Astrocyte of the spinal cord (primary cell): ENCODE measurements around the gene CPT1A.

Experiments used
- DNase-seq: peaks from one replicate; pipeline ENCODE4 v3.0.0; 2011; ENCODE audit warnings: low read depth, low spot score
- H3K4me3 ChIP-seq: 2 replicates; pipeline ENCODE4 v1.5.1; 2011; ENCODE audit warnings: low read depth, mild to moderate bottlenecking, low read length, moderate library complexity
- in situ Hi-C: cut with HindIII; loops from 2 replicates; pipeline ENCODE4 v1.10.0; 2017; ENCODE audit warnings: low sequenced_read_pairs
- TF ChIP-seq, protein P1 (sequence below): IDR thresholded peaks from 2 replicates; pipeline ENCODE4 v1.5.1; 2012; ENCODE audit warnings: low read depth, mild to moderate bottlenecking, low read length, inconsistent platforms

The CPT1A gene

DNA sequence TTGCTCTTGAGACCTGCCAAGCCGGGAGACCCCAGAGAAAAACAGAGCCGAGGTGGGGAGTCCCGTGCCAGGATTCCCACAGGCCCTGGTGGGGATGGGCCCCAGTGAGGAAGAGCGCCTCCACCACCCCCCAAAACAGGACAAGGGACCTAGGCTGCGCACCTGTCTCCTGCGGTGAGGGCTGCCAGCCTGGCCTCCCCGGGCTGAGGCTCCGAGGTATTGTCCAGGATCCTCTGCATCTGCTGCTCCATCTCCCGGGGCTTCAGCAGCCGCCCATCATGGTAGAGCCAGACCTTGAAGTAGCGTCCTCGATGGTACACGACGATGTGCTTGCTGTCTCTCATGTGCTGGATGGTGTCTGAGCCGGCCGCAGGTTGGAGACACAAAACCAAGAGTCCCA is 57.1 kb downstream of the CPT1A start:
- no peak for DNase-seq
- TF ChIP-seq, protein P1, sequence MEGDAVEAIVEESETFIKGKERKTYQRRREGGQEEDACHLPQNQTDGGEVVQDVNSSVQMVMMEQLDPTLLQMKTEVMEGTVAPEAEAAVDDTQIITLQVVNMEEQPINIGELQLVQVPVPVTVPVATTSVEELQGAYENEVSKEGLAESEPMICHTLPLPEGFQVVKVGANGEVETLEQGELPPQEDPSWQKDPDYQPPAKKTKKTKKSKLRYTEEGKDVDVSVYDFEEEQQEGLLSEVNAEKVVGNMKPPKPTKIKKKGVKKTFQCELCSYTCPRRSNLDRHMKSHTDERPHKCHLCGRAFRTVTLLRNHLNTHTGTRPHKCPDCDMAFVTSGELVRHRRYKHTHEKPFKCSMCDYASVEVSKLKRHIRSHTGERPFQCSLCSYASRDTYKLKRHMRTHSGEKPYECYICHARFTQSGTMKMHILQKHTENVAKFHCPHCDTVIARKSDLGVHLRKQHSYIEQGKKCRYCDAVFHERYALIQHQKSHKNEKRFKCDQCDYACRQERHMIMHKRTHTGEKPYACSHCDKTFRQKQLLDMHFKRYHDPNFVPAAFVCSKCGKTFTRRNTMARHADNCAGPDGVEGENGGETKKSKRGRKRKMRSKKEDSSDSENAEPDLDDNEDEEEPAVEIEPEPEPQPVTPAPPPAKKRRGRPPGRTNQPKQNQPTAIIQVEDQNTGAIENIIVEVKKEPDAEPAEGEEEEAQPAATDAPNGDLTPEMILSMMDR, result no peak
- in situ Hi-C loops, result no loop called here
- H3K4me3 ChIP-seq, result no peak overlapping the region

- no peak overlapping the region for H3K4me3 ChIP-seq
- in situ Hi-C loops, result no loop called here
- TF ChIP-seq, protein P1, result no peak
- DNase-seq, result no peak
Measured at GRCh38 chr11:68783216-68783821, 58.4 kb downstream of the CPT1A start.

DNA sequence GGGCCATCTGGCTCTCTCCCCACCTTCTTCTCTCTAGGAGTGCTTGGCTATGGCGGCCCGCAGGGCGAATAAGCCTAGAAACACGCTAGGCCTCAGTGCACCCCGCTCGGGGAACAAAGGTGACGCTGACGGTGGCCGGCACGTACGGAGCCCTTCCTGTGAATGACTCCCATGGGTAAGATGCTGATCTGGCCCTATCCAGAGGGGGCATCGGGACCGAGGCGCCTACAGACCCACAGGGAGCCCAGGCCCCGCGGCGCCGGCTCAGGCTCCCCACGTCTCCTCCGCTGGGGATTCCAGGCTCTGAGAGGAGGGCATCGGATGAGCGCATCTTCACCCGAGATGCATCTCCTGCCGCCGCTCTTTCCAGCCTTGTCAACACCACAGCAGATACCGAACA is 59.0 kb downstream of the CPT1A start:
- no peak for DNase-seq
- in situ Hi-C loops, result no loop called here
- TF ChIP-seq, protein P1, result no peak
- no peak overlapping the region for H3K4me3 ChIP-seq

GRCh38 chr11:68780829-68781228 is 60.9 kb downstream of the CPT1A start:
- TF ChIP-seq, protein P1, result no peak
- DNase-seq, result no peak
- in situ Hi-C loops, result no loop called here
- no peak overlapping the region for H3K4me3 ChIP-seq

DNA sequence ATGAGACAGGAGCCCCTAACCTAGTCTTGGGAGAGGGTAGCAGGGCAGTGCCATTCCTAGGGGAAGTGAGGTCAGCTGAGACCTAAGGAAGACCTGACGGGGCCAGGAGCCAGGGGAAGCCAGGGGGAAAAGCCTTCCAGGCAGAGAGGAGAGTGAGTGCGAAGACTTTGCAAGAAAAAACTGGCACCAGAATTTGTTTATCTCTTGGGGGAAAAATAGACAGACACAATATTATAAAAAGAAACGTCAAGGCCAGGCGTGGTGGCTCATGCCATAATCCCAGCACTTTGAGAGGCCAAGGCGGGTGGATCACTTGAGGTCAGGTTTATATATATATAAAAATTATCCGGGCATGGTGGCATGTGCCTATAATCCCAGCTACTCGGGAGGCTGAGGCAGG is 63.5 kb downstream of the CPT1A start:
- in situ Hi-C loops, result no loop called here
- TF ChIP-seq, protein P1, result no peak
- no peak for DNase-seq
- H3K4me3 ChIP-seq, result no peak overlapping the region

DNA sequence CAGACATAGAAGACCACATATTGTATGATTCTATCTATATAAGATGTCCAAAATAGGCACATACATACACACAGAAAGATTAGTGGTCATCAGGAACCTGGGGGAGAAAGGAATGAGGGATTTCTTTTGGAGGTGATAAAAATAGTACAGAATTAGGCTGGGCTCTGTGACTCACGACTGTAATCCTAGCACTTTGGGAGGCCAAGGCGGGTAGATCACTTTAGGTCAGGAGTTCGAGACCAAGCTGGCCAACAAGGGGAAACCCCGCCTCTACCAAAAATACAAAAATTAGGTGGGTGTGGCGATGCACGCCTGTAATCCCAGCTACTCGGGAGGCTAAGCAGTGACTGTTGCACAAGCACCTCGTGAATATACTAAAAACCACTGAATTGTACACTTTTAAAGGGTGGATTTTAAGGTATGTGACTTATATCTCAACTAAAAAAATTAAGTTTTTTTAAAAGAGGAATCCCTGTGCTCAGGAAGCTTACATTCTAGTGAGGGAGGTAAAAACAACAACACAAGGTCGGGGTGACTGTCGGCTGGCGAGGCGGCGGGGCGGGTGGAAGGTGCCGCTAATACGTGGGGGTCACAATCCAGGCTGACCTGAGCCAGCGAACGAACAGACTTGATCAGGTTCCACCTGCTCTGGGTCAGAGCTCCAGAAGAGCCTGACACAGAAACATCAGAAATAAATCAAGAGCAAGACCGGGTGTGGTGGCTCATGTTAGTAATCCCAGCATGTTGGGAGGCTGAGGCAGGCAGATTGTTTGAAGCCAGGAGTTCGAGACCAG is 65.1 kb downstream of the CPT1A start:
- TF ChIP-seq, protein P1, result no peak
- DNase-seq, result no peak
- H3K4me3 ChIP-seq, result no peak overlapping the region
- in situ Hi-C loops, result no loop called here
